ENCODE results near the gene PCNT. TPM values are rescaled to one million over a fixed set of nuclear protein-coding genes. Genes with fewer than 3 reads are reported as not detected.

Gene PCNT
- total and polyA plus RNA-seq, 9 of the 15 experiments (the other 6 are each of a cell fraction or from before 2014, with no cell fraction given), result 9.1 to 53.5 (median 31.3) TPM

DNA sequence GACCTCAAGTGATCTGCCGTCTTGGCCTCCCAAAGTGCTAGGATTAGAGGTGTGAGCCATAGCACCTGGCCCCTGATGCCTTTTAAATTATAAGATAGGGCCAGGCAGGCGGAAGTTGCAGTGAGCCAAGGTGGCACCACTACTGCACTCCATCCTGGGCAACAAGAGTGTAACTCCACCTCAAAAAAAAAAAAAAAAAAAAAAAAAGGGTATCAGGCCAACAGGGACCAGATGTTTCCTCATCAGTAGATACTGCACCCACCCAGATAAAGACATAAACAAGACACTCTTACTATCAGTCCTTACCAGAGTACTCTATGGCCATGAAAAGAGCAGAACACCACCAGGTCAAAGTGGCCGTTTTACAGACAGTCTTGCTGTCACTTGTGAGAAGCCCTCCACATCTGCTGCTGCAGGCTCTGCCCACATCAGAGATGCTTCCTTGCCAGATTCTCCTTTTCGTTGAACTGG is 3.6 kb upstream of the PCNT start (continued):
- TF ChIP-seq ZNF785 (CRISPR knock-in tag; IDR thresholded peaks at IDR 0.05), result no peak
- TF ChIP-seq, protein P1, sequence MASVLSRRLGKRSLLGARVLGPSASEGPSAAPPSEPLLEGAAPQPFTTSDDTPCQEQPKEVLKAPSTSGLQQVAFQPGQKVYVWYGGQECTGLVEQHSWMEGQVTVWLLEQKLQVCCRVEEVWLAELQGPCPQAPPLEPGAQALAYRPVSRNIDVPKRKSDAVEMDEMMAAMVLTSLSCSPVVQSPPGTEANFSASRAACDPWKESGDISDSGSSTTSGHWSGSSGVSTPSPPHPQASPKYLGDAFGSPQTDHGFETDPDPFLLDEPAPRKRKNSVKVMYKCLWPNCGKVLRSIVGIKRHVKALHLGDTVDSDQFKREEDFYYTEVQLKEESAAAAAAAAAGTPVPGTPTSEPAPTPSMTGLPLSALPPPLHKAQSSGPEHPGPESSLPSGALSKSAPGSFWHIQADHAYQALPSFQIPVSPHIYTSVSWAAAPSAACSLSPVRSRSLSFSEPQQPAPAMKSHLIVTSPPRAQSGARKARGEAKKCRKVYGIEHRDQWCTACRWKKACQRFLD (CRISPR knock-in tag; IDR thresholded peaks at IDR 0.05), result peak; percentile 98
- TF ChIP-seq ZNF830 (CRISPR knock-in tag; IDR thresholded peaks at IDR 0.05), result no peak
- TF ChIP-seq KLF16 (IDR thresholded peaks at IDR 0.05), result peak; percentile 99
- TF ChIP-seq, protein P2, sequence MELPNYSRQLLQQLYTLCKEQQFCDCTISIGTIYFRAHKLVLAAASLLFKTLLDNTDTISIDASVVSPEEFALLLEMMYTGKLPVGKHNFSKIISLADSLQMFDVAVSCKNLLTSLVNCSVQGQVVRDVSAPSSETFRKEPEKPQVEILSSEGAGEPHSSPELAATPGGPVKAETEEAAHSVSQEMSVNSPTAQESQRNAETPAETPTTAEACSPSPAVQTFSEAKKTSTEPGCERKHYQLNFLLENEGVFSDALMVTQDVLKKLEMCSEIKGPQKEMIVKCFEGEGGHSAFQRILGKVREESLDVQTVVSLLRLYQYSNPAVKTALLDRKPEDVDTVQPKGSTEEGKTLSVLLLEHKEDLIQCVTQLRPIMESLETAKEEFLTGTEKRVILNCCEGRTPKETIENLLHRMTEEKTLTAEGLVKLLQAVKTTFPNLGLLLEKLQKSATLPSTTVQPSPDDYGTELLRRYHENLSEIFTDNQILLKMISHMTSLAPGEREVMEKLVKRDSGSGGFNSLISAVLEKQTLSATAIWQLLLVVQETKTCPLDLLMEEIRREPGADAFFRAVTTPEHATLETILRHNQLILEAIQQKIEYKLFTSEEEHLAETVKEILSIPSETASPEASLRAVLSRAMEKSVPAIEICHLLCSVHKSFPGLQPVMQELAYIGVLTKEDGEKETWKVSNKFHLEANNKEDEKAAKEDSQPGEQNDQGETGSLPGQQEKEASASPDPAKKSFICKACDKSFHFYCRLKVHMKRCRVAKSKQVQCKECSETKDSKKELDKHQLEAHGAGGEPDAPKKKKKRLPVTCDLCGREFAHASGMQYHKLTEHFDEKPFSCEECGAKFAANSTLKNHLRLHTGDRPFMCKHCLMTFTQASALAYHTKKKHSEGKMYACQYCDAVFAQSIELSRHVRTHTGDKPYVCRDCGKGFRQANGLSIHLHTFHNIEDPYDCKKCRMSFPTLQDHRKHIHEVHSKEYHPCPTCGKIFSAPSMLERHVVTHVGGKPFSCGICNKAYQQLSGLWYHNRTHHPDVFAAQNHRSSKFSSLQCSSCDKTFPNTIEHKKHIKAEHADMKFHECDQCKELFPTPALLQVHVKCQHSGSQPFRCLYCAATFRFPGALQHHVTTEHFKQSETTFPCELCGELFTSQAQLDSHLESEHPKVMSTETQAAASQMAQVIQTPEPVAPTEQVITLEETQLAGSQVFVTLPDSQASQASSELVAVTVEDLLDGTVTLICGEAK (IDR thresholded peaks at IDR 0.05), result no peak
- TF ChIP-seq, protein P2 (CRISPR knock-in tag; IDR thresholded peaks at IDR 0.05), result no peak
- no peak for TF ChIP-seq DDX20 (tag; IDR thresholded peaks at IDR 0.05; ENCODE audit: low read depth)
- peak; percentile 35; the same call in 1 of the 2 replicates for TF ChIP-seq ZKSCAN1 (IDR thresholded peaks at IDR 0.05; ENCODE audit: low read depth, low read length)
- TF ChIP-seq RBM17 (IDR thresholded peaks at IDR 0.05; ENCODE audit: borderline replicate concordance, low read depth, low read length), result no peak
- peak in 1 of 2 experiments; percentile 45; a peak in 1 of 4 replicates for TF ChIP-seq CSDE1 (IDR thresholded peaks at IDR 0.05)
- no peak for TF ChIP-seq ZNF3 (CRISPR knock-in tag; IDR thresholded peaks at IDR 0.05)
- TF ChIP-seq DIDO1 (tag; IDR thresholded peaks at IDR 0.05; ENCODE audit: low read depth), result no peak
- TF ChIP-seq CHCHD3 (CRISPR knock-in tag; IDR thresholded peaks at IDR 0.05), result 0 out of 2 replicates have a peak, but pooled peaks have one; percentile 55
- TF ChIP-seq, protein P3, sequence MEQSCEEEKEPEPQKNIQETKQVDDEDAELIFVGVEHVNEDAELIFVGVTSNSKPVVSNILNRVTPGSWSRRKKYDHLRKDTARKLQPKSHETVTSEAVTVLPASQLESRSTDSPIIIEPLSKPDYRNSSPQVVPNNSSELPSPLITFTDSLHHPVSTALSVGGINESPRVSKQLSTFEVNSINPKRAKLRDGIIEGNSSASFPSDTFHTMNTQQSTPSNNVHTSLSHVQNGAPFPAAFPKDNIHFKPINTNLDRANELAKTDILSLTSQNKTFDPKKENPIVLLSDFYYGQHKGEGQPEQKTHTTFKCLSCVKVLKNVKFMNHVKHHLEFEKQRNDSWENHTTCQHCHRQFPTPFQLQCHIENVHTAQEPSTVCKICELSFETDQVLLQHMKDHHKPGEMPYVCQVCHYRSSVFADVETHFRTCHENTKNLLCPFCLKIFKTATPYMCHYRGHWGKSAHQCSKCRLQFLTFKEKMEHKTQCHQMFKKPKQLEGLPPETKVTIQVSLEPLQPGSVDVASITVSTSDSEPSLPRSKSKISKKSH (CRISPR knock-in tag; IDR thresholded peaks at IDR 0.05), result no peak
- TF ChIP-seq, protein P4, sequence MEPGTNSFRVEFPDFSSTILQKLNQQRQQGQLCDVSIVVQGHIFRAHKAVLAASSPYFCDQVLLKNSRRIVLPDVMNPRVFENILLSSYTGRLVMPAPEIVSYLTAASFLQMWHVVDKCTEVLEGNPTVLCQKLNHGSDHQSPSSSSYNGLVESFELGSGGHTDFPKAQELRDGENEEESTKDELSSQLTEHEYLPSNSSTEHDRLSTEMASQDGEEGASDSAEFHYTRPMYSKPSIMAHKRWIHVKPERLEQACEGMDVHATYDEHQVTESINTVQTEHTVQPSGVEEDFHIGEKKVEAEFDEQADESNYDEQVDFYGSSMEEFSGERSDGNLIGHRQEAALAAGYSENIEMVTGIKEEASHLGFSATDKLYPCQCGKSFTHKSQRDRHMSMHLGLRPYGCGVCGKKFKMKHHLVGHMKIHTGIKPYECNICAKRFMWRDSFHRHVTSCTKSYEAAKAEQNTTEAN (CRISPR knock-in tag; IDR thresholded peaks at IDR 0.05), result no peak
- TF ChIP-seq FOXP1 (CRISPR knock-in tag; IDR thresholded peaks at IDR 0.05), result peak; percentile 84; the same call in 1 of the 2 replicates
